Measurements from ENCODE around the gene KIAA1958.

- no peak for TF ChIP-seq CTCF (IDR thresholded peaks at IDR 0.05)
- no peak for TF ChIP-seq POLR2AphosphoS5 (IDR thresholded peaks at IDR 0.05)
Observed at GRCh38 chr9:112640311-112640710, 153.7 kb downstream of the KIAA1958 start.
